Fibroblast of skin of left biceps (primary cell): ENCODE measurements around the gene GPR55.

ENCODE experiments used
- DNase-seq, 2 experiments: peaks; one replicate each; pipeline ENCODE4 v3.0.0-alpha.2; 2013; ENCODE audit warnings: low read depth in 2 of 2

GPR55 gene

GRCh38 chr2:230919240-230919639 is 5.8 kb downstream of the GPR55 start:
- no peak for DNase-seq

GRCh38 chr2:230916218-230916617 is 8.8 kb downstream of the GPR55 start:
- no peak for DNase-seq

DNA sequence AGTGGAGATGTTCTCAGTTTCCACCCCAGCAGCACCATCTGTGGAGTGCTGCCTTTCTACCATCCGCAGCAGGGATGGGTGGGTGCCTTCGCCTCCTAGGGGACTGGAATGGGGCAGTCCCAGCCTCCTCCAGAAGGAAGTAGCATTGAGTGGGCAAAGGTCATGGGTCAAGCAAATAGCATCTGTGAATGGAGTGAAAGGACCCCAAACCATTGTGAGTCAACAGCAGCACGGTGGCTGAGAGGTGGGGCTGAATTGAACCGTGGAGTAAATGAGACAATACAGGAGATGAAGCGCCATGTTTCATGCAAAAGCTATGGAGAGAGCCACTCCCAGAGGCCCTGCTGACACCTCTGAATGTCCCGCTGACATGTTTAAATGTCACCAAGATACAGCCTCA is 9.7 kb downstream of the GPR55 start:
- DNase-seq, result no peak

DNA sequence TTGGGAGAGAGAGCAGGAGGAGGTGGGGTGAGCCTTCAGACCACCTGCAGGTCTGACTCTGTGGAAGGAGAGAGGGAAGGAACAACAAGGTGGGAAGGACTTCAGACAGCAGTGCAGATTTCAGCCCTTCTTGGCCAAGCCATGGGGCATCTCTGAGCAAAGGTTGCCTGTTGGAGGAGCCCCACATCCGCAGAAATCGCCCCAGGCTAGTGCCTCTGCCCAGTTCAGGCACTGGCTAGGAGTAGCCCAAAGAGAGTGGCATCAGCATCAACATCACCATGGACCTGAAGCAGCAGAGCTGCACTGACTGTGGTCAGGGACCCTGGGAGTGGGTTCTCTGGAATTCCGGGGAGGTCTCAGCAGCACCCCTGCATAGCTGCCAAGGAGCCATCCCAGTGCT is 10.2 kb downstream of the GPR55 start:
- DNase-seq, result no peak

DNA sequence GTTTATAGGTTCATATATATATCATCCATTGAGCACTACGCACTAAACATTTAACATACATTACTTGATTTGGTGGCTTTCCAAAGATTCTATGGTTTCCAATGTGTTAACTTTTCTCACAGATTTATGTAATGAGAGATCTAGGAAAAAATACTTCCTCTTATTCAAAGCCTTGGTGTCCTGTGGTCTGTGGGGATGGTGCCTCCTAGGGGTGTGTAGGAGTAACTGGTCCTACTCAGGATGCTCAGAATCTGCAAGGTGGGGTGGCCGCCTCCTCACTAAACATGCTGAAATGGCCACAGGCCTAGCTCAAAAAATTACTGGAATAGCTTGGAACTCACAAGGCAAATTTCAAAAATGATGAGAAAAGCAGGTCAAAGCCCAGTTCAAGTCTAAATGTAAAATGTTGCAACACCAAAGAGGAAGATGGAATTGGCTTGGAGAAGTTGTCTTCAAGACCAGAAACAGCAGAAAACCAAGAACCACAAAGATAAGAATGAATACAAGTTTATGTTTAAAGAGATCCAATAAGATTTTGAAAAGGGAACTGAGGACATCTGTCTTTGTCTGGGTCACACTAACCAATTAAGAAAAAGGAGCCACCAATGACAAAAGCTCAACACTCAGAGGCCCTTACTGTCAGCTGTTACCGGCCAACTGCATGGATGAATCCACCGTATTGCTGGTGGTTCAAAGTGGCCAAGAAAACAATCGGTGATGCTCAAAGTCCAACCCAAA is 11.5 kb downstream of the GPR55 start:
- DNase-seq, result no peak

DNA sequence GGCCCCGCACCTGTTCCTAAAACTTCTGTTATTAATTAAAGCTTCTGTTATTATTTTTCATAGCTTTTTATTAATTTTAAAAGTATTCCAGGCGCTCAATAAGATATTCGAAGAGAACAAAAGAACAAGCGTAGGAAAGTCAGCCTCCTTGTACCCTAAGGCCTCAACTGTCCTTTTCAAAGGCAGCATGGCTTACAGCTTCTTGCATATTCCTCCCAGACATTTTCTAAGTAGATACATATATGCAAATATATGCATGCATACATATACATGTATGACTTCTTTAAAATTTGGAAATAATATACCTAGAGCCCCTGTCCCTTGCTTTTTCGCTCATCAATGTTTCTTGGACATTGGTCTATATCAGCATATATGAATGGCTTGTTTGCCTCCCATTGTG is 12.3 kb downstream of the GPR55 start:
- no peak for DNase-seq

DNA sequence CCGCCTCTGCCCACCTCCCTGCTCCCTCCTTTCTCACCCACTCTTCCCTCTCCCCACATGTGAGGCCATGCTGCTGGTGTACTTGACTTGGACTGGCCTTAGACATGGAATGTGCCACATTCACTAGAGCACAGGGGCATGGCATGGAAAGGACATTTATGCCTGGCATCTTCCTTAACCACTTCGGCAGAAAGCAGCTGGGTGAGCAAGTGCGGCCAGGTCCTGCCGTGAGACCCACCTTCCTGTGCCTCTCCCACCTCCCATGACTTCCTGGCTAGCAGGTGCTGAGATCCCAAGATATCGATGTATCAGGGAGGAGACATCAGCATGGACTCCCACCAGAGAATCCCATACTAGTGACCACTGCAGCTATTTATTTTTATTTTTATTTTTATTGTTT is 13.0 kb downstream of the GPR55 start:
- no peak for DNase-seq

DNA sequence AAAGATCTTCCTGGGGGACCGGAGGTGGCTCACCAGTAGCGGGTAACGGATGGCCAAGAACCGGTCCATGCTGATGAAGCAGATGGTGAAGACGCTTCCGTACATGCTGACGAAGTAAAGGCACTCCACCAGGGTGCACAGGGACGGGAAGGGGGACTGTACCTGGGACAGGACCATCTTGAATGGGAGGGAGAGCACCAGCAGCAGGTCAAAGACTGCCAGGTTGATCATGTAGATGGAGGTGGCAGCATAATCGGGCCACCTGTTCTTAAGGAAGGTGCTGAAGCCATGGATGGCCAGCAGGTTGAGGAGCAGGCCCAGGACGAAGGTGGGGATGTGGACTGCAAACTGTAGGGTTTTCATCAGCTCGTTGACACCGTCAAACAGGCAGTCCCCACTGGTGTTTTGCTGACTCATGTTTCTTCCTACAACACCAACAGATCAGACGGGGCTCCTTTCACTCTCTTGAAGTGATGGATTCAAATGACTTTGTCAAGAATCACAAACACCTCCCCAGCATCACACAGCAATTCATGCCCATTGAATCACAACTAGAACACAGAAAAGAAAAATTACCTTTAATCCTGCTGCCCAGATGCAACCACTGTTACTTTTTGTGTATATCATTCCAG is 14.4 kb downstream of the GPR55 start:
- DNase-seq, result no peak

GRCh38 chr2:230909841-230910545 is 15.0 kb downstream of the GPR55 start:
- no peak for DNase-seq

DNA sequence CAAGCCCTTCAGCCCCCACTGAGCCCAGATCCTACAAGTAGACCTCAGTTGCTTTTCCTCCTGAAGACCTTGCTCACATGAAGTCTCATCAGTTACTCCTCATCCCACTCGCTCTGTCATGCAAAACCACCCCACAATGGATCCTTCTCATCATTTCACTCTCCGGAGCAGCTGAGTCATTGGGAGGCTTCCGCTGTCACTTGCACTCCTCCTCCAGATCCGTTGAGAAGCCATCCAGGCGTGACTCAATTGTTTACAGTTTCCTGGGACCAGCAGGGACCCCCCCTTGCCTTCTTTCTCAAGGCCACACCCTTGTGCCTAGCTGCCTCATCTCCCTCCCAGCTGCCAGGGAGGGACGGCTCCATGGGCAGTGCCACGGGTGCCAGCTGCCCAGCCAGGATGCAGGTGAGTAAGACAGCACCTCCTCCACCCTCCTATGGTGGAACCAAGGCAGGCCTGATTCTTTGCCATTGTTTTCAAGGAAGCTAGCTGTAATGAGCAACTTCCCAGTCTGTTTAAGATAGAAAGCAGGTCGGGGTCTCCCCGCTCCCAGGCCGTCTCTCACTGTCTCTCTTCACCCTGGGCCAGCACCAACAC is 16.3 kb downstream of the GPR55 start:
- DNase-seq, result no peak

DNA sequence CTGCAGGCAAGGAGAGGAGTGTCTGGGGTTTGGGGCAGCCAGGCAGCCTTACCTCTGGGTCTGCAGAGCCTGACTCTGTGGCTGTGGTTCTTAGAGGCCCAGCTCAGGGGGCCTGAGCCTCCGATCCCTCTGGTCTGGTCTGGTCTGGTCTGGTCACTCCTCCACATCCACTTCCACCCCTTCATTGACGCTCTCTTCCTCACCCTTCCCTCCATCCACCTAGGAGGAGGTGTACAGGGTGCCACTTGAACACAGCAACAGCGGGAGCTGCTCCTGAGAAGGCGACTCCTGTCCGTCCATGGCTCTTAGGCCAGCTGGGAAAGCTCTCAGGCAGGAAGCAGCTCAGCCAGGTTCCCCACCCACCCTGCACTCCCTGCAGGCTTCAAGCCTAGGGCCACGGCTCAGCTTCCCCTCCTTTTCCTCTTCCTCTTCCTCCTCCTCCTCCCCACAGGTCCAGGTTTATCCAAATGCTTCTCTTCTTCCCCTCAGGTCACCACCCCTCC is 16.9 kb downstream of the GPR55 start:
- no peak for DNase-seq

- DNase-seq, result no peak
Measured at GRCh38 chr2:230907361-230908091, 17.5 kb downstream of the GPR55 start.

- DNase-seq, result no peak
Measured at GRCh38 chr2:230906471-230907230, 18.4 kb downstream of the GPR55 start.

DNA sequence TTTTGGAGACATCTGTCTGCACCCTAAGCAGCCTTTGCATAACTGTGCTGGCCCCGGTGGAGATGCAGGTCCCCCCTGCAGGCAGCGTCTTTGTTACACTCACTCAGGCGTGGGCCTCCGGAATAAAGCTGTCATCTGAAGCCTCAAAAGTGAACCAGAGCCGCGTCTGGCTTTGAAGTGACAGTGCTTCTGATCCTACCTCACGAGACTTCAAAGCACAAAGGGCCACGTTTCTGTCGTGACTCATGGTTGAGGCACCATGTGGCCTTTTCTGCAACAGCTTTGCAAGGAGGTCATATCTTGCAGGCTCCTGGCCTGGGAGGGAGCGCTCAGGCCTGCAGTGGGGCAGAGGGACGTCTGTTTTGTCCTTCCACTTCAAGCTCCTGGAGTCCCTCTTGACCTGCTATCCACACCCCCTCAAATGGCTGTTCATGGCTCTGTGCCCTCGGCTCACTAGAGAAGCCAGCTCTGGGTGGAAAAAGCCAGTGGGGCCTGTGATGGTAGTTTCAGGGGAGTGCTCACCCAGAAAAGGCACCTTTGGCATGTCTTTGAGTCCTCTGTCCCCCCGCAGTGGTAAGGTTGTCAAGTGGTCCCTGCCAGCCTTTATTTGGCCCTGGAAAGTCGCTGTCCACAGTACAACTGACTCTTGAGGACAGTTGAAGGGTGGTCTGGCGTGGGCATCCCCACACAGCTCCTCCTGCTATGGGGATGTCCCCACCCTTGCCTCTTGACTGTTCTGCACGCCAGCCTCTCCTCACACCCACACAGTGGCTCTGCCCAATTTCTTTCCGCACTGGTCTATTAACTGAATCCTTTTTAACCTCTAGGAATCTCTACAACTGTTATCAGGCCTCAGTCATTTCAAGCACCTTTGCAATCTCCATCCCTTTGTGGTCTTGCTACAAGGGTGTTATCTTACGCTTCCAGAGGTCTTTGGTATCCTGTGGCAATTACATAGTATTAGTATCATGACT is 19.3 kb downstream of the GPR55 start:
- no peak for DNase-seq

GRCh38 chr2:230904856-230905447 is 20.1 kb downstream of the GPR55 start:
- no peak for DNase-seq

DNA sequence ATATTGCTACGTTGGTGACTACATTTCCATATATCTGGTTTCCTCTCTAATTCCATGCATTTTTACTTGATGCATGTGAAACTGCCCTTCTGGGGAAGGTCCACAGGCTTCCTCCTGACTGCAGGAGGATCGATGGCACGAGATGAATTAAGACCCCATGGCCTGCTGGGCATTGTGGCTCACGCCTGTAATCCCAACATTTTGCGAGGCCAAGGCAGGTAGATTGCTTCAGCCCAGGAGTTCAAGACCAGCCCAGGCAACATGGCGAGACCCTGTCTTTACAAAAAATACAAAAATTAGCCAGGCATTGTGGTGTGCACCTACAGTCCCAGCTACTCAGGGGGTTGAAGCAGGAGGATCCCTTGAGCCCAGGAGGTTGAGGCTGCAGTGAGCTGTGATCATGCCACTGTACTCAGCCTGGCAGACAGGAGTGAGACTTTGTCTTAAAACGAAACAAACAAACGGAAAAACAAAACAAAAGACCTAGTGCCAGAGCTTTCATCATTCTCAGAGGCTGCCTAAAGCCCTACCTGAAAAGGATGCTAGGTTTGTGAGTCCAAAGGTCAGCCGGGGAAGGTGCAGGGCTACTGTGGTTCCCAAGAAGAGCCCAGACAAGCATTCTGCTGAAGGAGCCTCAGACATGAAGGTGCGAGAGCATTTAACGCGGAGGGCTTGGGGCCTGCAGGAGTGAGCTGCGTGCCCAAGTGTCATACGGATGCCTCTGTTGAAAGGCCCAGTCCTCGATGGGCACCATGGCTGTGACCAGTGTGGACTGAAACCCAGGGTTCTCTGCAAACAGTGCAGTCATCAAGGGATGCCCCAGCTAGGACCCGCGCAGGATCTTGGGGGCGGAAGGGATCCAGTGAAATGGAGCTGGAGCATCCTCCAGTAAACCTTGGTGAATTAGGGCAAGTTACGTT is 21.6 kb downstream of the GPR55 start:
- DNase-seq, result no peak

GRCh38 chr2:230902180-230902899 is 22.7 kb downstream of the GPR55 start:
- DNase-seq, result peak in 1 of 2 experiments; percentile 13

- no peak for DNase-seq
Measured at GRCh38 chr2:230901006-230901405, 24.0 kb downstream of the GPR55 start.
